Mononuclear cell (primary cell): Measurements from ENCODE around the gene TRAPPC14. TPM values are rescaled to one million over a fixed set of nuclear protein-coding genes. Genes with fewer than 3 reads are reported as not detected.
"Not testable (repeated sequence)": the region's sequence is repeated elsewhere in the genome, so short reads cannot be mapped to it uniquely, and the experiment has no call there.

ENCODE experiments used
- H3K27me3 ChIP-seq: 2 replicates; pipeline ENCODE4 v1.6.0; 2011; ENCODE audit warnings: low read length, control low read depth; ENCODE audit not compliant: insufficient read depth
- H3K4me1 ChIP-seq: 2 replicates; pipeline ENCODE4 v1.5.1; 2011; ENCODE audit warnings: mild to moderate bottlenecking, low read length, control low read depth; ENCODE audit not compliant: insufficient read depth
- H3K4me3 ChIP-seq: 2 replicates; pipeline ENCODE4 v1.5.1; 2011; ENCODE audit warnings: mild to moderate bottlenecking, low read length, moderate library complexity
- H3K9me3 ChIP-seq: 2 replicates; pipeline ENCODE4 v1.5.1; 2011; ENCODE audit warnings: low read depth, mild to moderate bottlenecking, control low read depth, low read length
- total RNA-seq: library from RNA; depleted of rRNA; stranded (reverse); fragments of >200 nt; gene quantifications from one replicate; pipeline ENCODE4 v1.2.3, GENCODE V29; 2012

TRAPPC14 gene
- total RNA-seq, 1 donor = 19.1 TPM

- H3K27me3 ChIP-seq = no peaks in the 10 kb centered on the region
- H3K9me3 ChIP-seq = no peaks in the 10 kb centered on the region
- peak within 1 kb of the TSS; percentile 97 for H3K4me3 ChIP-seq
- H3K4me1 ChIP-seq = peaks cover 55% of the 10 kb centered on the region
Observed at GRCh38 chr7:100148559-100149328, 9.8 kb downstream of the TRAPPC14 start, which contains the start of gene LAMTOR4. LAMTOR4 (plus strand) TSS chr7:100148918; CDS start chr7:100148973, 55 bp downstream.

DNA sequence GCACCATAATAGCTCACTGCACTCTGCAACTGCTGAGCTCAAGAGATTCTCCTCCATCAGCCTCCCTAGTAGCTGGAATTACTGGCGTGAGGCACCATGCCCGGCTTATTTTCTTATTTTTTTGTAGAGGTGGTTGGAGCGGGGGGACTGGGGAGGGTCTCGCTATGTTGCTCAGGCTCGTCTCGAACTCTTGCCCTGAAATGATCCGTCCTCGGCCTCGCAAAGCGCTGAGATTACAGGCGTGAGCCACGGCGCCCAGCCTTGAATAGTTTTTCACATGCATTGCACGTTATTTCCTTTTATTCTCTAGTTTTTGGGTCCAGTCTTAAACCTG is 10.3 kb downstream of the TRAPPC14 start:
- Histone ChIP-seq H3K4me1 (peaks cover 49% of the 10 kb centered on the region), H3K4me3 (peak overlapping the region; percentile 97), H3K27me3 (no peaks in the 10 kb centered on the region), H3K9me3 (no peaks in the 10 kb centered on the region)

GRCh38 chr7:100147278-100147677 is 11.2 kb downstream of the TRAPPC14 start:
- H3K4me3 ChIP-seq = no peak overlapping the region
- H3K4me1 ChIP-seq = peaks cover 45% of the 10 kb centered on the region
- no peaks in the 10 kb centered on the region for H3K27me3 ChIP-seq
- no peaks in the 10 kb centered on the region for H3K9me3 ChIP-seq

GRCh38 chr7:100146350-100146749 is 12.2 kb downstream of the TRAPPC14 start:
- H3K4me3 ChIP-seq = not testable (repeated sequence)
- H3K4me1 ChIP-seq = peaks cover 45% of the 10 kb centered on the region

DNA sequence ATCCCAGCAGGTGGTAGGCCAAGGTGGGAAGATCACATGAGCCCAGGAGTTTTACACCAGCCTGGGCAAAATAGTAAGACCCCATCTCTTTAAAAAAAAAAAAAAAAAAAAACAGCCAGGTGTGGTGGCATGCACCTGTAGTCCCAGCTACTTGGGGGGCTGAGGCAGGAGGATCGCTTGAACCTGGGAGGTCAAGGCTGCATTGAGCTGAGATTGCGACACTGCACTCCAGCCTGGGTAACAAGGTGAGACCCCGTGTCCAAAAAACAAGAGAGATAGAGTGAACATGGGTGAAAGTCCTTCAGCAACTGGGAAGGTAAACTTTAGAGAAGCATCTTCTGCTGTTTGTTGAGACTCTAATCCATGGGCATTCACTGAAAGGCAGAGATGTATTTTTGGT is 16.1 kb downstream of the TRAPPC14 start:
- peaks cover 28% of the 10 kb centered on the region for H3K4me1 ChIP-seq
- H3K9me3 ChIP-seq = no peaks in the 10 kb centered on the region
- H3K27me3 ChIP-seq = no peaks in the 10 kb centered on the region
- no peak overlapping the region for H3K4me3 ChIP-seq

More at GRCh38 chr7:100146350-100146749, 12.2 kb downstream of the TRAPPC14 start:
- H3K9me3 ChIP-seq, H3K27me3 ChIP-seq: not testable (repeated sequence)

- Histone ChIP-seq H3K4me1 (peaks cover 28% of the 10 kb centered on the region), H3K27me3 (no peaks in the 10 kb centered on the region), H3K4me3 (no peak overlapping the region), H3K9me3 (no peaks in the 10 kb centered on the region)
Observed at GRCh38 chr7:100141555-100141949, 17.0 kb downstream of the TRAPPC14 start.

GRCh38 chr7:100137851-100138760 is 20.4 kb downstream of the TRAPPC14 start:
- Histone ChIP-seq H3K9me3 (no peaks in the 10 kb centered on the region), H3K27me3 (no peaks in the 10 kb centered on the region), H3K4me3 (no peak overlapping the region), H3K4me1 (peaks cover 28% of the 10 kb centered on the region)

GRCh38 chr7:100132697-100133151 is 25.8 kb downstream of the TRAPPC14 start:
- no peaks in the 10 kb centered on the region for H3K9me3 ChIP-seq
- no peaks in the 10 kb centered on the region for H3K27me3 ChIP-seq
- no peak overlapping the region for H3K4me3 ChIP-seq
- peaks cover 21% of the 10 kb centered on the region for H3K4me1 ChIP-seq

GRCh38 chr7:100132126-100132525 is 26.4 kb downstream of the TRAPPC14 start:
- H3K4me3 ChIP-seq = no peak overlapping the region
- H3K9me3 ChIP-seq = no peaks in the 10 kb centered on the region
- no peaks in the 10 kb centered on the region for H3K27me3 ChIP-seq
- H3K4me1 ChIP-seq = peaks cover 24% of the 10 kb centered on the region

DNA sequence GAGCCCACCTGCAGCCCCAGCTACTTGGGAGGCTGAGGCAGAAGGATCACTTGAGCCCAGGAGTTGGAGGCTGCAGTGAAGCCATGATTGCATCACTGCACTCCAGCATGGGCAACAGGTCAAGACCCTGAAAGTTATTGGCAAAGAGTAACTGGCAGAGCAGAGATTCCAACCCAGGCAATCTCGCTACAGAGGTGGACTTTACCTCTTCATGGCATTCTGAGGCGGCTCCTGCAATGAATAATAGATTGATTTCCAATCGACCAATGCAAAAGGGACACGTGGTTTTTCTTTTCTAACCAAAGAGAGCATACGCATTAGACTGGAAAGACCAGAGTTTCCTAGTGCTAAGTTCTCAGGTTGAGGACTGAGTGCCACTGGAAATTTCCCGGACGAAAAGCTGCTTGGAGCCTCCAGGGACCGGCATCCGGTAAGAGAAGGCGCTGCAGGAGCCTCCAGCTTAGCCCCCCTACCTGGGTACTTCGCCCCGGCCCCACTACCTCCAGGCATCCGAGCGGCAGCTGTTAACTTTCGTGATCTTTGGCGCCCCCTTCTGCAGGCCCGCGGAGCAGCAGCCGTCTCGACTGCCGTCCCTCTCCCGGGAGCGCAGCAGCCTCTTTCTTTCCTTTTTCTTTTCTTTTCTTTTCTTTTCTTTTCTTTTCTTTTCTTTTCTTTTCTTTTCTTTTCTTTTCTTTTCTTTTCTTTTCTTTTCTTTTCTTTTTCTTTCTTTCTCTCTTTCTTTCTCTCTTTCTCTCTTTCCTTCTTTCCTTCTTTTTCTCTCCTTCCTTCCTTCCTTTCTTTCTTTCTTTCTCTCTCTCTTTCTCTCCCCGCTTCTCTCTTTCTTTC is 27.7 kb downstream of the TRAPPC14 start:
- peaks cover 32% of the 10 kb centered on the region for H3K4me1 ChIP-seq
- no peaks in the 10 kb centered on the region for H3K27me3 ChIP-seq
- no peaks in the 10 kb centered on the region for H3K9me3 ChIP-seq
- H3K4me3 ChIP-seq = no peak overlapping the region

GRCh38 chr7:100130220-100130607 is 28.3 kb downstream of the TRAPPC14 start:
- H3K4me1 ChIP-seq = peaks cover 38% of the 10 kb centered on the region

DNA sequence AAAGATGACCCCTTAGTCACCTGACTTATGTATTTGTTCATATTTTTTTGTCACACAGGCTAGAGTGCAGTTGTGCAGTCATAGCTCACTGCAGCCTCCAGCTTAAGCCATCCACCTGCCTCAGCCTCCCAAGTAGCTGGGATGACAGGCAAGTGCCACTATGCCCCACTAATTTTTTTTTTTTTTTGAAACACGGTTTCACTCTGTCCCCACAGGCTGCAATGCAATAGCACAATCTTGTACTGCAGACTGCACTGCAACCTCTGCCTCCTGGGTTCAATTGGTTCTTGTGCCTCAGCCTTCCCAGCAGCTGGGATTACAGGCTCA is 29.9 kb downstream of the TRAPPC14 start:
- Histone ChIP-seq H3K4me1 (peaks cover 50% of the 10 kb centered on the region), H3K9me3 (no peaks in the 10 kb centered on the region), H3K27me3 (no peaks in the 10 kb centered on the region), H3K4me3 (no peak overlapping the region)

More at GRCh38 chr7:100130220-100130607, 28.3 kb downstream of the TRAPPC14 start:
- H3K4me3 ChIP-seq, H3K9me3 ChIP-seq, H3K27me3 ChIP-seq: not testable (repeated sequence)

GRCh38 chr7:100127866-100128636 is 30.5 kb downstream of the TRAPPC14 start:
- Histone ChIP-seq H3K4me3 (peak overlapping the region; percentile 91), H3K4me1 (peaks cover 50% of the 10 kb centered on the region), H3K9me3 (no peaks in the 10 kb centered on the region), H3K27me3 (no peaks in the 10 kb centered on the region)
